NCI-H2227 (cell line): ENCODE data around the gene PTPRB.

Experiments used
- DNase-seq: peaks from one replicate; lab custom pipeline; 2025; ENCODE audit not compliant: unreplicated experiment; lab: John Stamatoyannopoulos, UW

Gene PTPRB

DNA sequence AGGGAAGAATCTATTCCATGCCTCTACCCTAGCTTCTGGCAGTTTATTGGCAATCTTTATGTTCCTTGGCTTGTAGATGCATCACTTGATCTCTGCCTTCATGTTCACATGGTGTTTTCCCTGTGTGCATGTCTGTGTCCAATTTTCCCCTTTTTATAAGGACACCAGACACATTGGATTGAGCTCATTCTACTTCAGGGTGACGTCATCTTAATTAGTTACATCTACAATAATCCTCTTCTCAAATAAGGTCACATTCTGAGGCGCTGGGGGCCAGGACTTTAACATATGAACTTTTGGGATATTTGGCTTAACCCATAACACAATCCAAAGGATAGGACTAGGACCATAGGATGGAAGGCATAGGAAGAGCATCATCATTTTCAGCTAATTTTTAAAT lies 169.8 kb downstream of the PTPRB start:
- no peak for DNase-seq

DNA sequence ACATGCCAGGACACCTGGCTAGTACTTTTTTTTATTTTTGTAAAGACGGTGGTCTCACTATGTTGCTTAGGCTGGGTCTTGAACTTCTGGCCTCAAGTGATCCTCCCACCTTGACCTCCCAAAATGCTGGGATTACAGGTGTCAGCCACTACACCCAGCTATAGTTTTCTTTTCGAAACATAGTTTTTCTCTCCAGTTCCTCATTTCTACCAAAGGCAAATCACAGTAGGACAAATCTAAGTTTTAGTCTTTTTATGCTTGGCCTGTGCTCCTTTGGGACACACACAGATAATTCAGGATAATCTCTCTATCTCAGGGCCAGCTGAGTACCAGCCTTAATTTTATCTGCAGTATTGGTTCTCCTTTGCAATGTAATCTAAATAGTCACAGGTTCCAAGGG lies 170.5 kb downstream of the PTPRB start:
- DNase-seq, result no peak
